Heart left ventricle (tissue), 16 donors: ENCODE data around the gene NUBP1. TPM values are rescaled to one million over a fixed set of nuclear protein-coding genes. Genes with fewer than 3 reads are reported as not detected.
"Not testable (repeated sequence)": the region's sequence is repeated elsewhere in the genome, so short reads cannot be mapped to it uniquely, and the experiment has no call there.

Experiments
- ATAC-seq, 4 donors: fragments of 200-7000 bp; cut with Tn5 transposase; one replicate each; pipeline ENCODE4 v1.9.1; 2020 to 2022; ENCODE audit warnings: moderate library complexity in 4 of 4, mild to moderate bottlenecking in 3 of 4, moderate number of reproducible peaks in 1 of 4
- DNase-seq, 5 donors: peaks; one replicate each; pipeline ENCODE4 v3.0.0-alpha.2; 2020
- H3K27ac ChIP-seq, 12 donors: fragments of 200-600 bp; sonication (generic) in 4 of 12; one replicate each; pipeline versions ENCODE4 v1.5.0 to v1.8.0; 2016 to 2022; ENCODE audit warnings: mild to moderate bottlenecking in 2 of 12
- H3K27me3 ChIP-seq, 9 donors: fragments of 200-600 bp; sonication (generic) in 2 of 9; one replicate each; pipeline versions ENCODE4 v1.5.1 to v1.8.0; 2016 to 2022; ENCODE audit warnings: mild to moderate bottlenecking in 3 of 9
- H3K36me3 ChIP-seq, 9 donors: fragments of 200-600 bp; sonication (generic) in 2 of 9; one replicate each; pipeline versions ENCODE4 v1.5.0 to v1.8.0; 2018 to 2022; ENCODE audit warnings: mild to moderate bottlenecking in 2 of 9
- H3K4me1 ChIP-seq, 12 donors: fragments of 200-600 bp; sonication (generic) in 4 of 12; one replicate each; pipeline versions ENCODE4 v1.5.0 to v1.8.0; 2016 to 2022; ENCODE audit warnings: mild to moderate bottlenecking in 3 of 12
- H3K4me3 ChIP-seq, 12 donors: fragments of 200-600 bp; sonication (generic) in 4 of 12; one replicate each; pipeline versions ENCODE4 v1.5.0 to v1.8.0; 2017 to 2022; ENCODE audit warnings: mild to moderate bottlenecking in 9 of 12, moderate library complexity in 4 of 12
- H3K9me3 ChIP-seq, 12 donors: fragments of 200-600 bp; sonication (generic) in 4 of 12; one replicate each; pipeline versions ENCODE4 v1.5.0 to v1.8.0; 2016 to 2022; ENCODE audit warnings: mild to moderate bottlenecking in 1 of 12
- CTCF ChIP-seq, 12 donors: fragments of 200-600 bp; sonication (generic) in 4 of 12; IDR thresholded peaks; one replicate each; pipeline versions ENCODE4 v1.5.0 to v1.8.0; 2018 to 2022; ENCODE audit warnings: antibody characterized with exemption in 12 of 12, mild to moderate bottlenecking in 5 of 12
- POLR2A ChIP-seq, 2 donors: fragments of 450-650 bp; IDR thresholded peaks; one replicate each; pipeline ENCODE4 v1.6.1; 2017; ENCODE audit warnings: antibody characterized with exemption in 2 of 2, mild to moderate bottlenecking in 2 of 2, moderate library complexity in 2 of 2
- WGBS, 4 donors: extraction: QIAGEN DNeasy Blood & Tissue Kit in 2 of 4; methylation state at CpG; one replicate each; pipeline versions ENCODE4 v1.1.5 to v1.1.7; 2013 to 2018; 5-methylcytosine and 5-hydroxymethylcytosine counted together
- intact Hi-C, 10 donors: fragments of 100-400 bp; cut with DNase I; formaldehyde crosslinking; loops; one replicate each; pipeline versions ENCODE4 v1.11.1 to v1.14.2; 2022
- polyA plus RNA-seq, 2 donors: library from polyadenylated mRNA; stranded (reverse); fragments of 200-250 nt; gene quantifications; one replicate each; pipeline ENCODE4 v1.2.3, GENCODE V29; 2013
- total RNA-seq, 9 donors: library from RNA; depleted of rRNA in 2 of 9; stranded (reverse); fragments of >200 nt in 2 of 9; fragmentation: NEBNext Ultra II Directional in 3 of 9; extraction: Animal tissue kit (Norgen Biotek cat#: 25700) in 3 of 9; gene quantifications; one replicate each; pipeline versions ENCODE4 v1.1.0 to v1.2.4, GENCODE V29; 2016 to 2023
- donor health status: ischemic (EF 13 %, LVEDD 7.1; RV severe dilation, severe dysfunction).
- donor health status: healthy with polysubstance abuse.
- donor health status: DM: no; HTN: yes; CAD: no.
- donor health status: DM: no; HTN: no; CAD: no.
- donor health status: ischemic (EF 25% LVEDD 6.9; RV normal size, moderate dysfunction).
- donor health status: ischemic (EF 25% LVEDD 5.7; RV mildly dilated, moderate dysfunction).
- donor health status: healthy.
- donor health status: DM: yes; HTN: yes; CAD: no.
- donor health status: ischemic (EF 35%, LVEDD 5.7; RV mildly dilated, moderate dysfunction).
- donor health status: nonischemic (EF 11% LVEDD 7.7; RV severe dilation, severe dysfunction).
- donor health status: DM: yes; HTN: yes; CAD: no.
- donor health status: PGD.
- donor health status: ischemic (EF 29% LVEDD 5.4; RV normal size, mild dysfunction).
- donor health status: nonischemic (EF 23%, LVEDD 6.1; RV moderate dilation, normal function).

The NUBP1 gene
- total and polyA plus RNA-seq, 11 donors = 34.0 to 60.0 (median 50.9) TPM

- intact Hi-C loops = no loop called here
- DNase-seq (no peak), ATAC-seq (no peak)
- Histone ChIP-seq H3K36me3 (no peaks in the 10 kb centered on the region), H3K27me3 (no peaks in the 10 kb centered on the region), H3K9me3 (no peaks in the 10 kb centered on the region), H3K27ac (no peak overlapping the region), H3K4me3 (no peak overlapping the region), H3K4me1 (no peaks in the 10 kb centered on the region)
- TF ChIP-seq CTCF (IDR thresholded peaks at IDR 0.05) (no peak), POLR2A (IDR thresholded peaks at IDR 0.05) (no peak)
- WGBS, 4 donors = 90 to 97% (median 91%) methylated on average over 4 of the region's 4 CpGs
These were observed 37.0 kb downstream of the NUBP1 start for GRCh38 chr16:10780628-10781027.

GRCh38 chr16:10782628-10783027 lies 39.0 kb downstream of the NUBP1 start:
- no peak for TF ChIP-seq CTCF (IDR thresholded peaks at IDR 0.05)
- TF ChIP-seq POLR2A (IDR thresholded peaks at IDR 0.05) = no peak
- no peak for DNase-seq
- intact Hi-C loops = no loop called here
- Histone ChIP-seq H3K4me3 (no peak overlapping the region), H3K27ac (no peak overlapping the region), H3K27me3 (no peaks in the 10 kb centered on the region), H3K9me3 (no peaks in the 10 kb centered on the region), H3K36me3 (no peaks in the 10 kb centered on the region), H3K4me1 (no peaks in the 10 kb centered on the region)
- 92 to 100% (median 94%) methylated on average over 2 of the region's 2 CpGs for WGBS, 4 donors
- ATAC-seq = no peak

- H3K4me1 ChIP-seq = peaks cover 0 to 7% (median 0%) of the 10 kb centered on the region in 12 donors
- intact Hi-C loops = no loop called here
- TF ChIP-seq CTCF (IDR thresholded peaks at IDR 0.05) (no peak), POLR2A (IDR thresholded peaks at IDR 0.05) (no peak)
- H3K27me3 ChIP-seq = no peaks in the 10 kb centered on the region
- H3K9me3 ChIP-seq = no peaks in the 10 kb centered on the region
- WGBS, 4 donors = 74 to 85% (median 82%) methylated on average over 5 of the region's 5 CpGs
- H3K4me3 ChIP-seq = no peak overlapping the region
- H3K36me3 ChIP-seq = no peaks in the 10 kb centered on the region
- DNase-seq (no peak), ATAC-seq (no peak)
- no peak overlapping the region for H3K27ac ChIP-seq
These were observed 43.7 kb downstream of the NUBP1 start for GRCh38 chr16:10787304-10787703.

GRCh38 chr16:10788630-10789029 lies 45.0 kb downstream of the NUBP1 start:
- H3K4me3 ChIP-seq, H3K27ac ChIP-seq, H3K9me3 ChIP-seq, intact Hi-C loops, DNase-seq, ATAC-seq, H3K27me3 ChIP-seq, H3K36me3 ChIP-seq: not testable (repeated sequence)
- 46 to 63% (median 57%) methylated on average over 4 of the region's 4 CpGs for WGBS, 4 donors
- H3K4me1 ChIP-seq = peaks cover 0 to 15% (median 0%) of the 10 kb centered on the region in 12 donors

GRCh38 chr16:10791048-10791447 lies 47.4 kb downstream of the NUBP1 start:
- H3K27me3 ChIP-seq = no peaks in the 10 kb centered on the region
- H3K27ac ChIP-seq = no peak overlapping the region
- H3K4me3 ChIP-seq = no peak overlapping the region
- ATAC-seq = no peak
- intact Hi-C loops = no loop called here
- H3K4me1 ChIP-seq = peaks cover 0 to 15% (median 0%) of the 10 kb centered on the region in 12 donors
- no peaks in the 10 kb centered on the region for H3K36me3 ChIP-seq
- no peak for DNase-seq
- no peak for TF ChIP-seq POLR2A (IDR thresholded peaks at IDR 0.05)
- TF ChIP-seq CTCF (IDR thresholded peaks at IDR 0.05) = no peak
- no peaks in the 10 kb centered on the region for H3K9me3 ChIP-seq
- 74 to 82% (median 79%) methylated on average over 4 of the region's 4 CpGs for WGBS, 4 donors
